ENCODE results near the gene PLEKHH1. TPM values are rescaled to one million over a fixed set of nuclear protein-coding genes. Genes with fewer than 3 reads are reported as not detected.

The PLEKHH1 gene
- total RNA-seq, 1 experiment from 2014 or later: 27.6 TPM

DNA sequence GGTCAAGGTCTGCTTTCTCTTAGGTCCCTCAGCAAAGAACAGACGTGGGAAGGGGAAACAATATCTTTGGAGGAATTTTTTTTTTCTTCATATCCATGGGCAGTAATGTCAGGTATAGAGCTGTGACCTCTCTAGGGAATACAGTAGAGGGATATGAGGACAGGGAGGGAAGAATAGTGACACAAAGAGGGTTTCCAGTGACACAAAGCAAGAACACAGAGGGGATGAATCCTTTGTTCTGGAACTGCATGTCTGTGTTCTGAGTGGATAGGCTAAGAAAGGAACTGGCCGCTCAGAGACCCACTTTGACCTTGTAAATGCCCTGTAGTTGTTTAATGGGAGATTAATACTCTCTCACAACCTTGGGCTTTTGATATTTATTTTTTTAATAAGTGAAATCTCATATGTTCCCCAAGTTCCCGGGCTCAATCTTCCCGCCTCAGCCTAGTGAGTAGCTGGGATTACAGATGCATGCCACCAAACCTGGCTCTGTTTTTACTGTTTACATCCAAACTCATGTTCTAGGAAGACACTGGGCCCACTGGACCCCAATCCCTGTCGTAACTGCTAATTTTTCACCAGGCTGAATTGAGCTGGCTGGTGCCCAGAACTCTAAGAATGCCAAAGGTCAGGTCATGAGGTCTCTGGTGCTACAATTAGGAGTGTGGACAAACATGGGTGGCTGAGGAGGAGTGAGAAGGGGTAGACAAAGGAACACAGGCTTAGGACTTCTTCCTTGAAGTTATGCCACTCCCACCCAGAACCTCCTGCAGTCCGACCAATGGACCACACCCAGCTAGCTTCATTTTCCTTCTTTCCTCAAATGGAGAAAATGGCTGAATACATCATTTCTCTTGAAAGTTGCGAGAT, 9.1 kb upstream of the PLEKHH1 start:
- no peak overlapping the region for H2AFZ ChIP-seq (ENCODE audit: low read depth, low read length, poor library complexity, severe bottlenecking)
- H3K36me3 ChIP-seq (ENCODE audit: control insufficient read depth in 1 of 2, insufficient read depth in 2 of 2, low read length in 2 of 2): no peaks in the 10 kb centered on the region
- no peaks in the 10 kb centered on the region for H4K20me1 ChIP-seq (ENCODE audit: insufficient read depth)
- H3K27ac ChIP-seq (ENCODE audit: low read depth, low read length): no peak overlapping the region
- ChIA-PET RAD21 (ENCODE audit: low non-redundant PET in 1 of 2, low total read pairs in 2 of 2, uncharacterized antibody in 2 of 2, unreplicated experiment in 2 of 2) (no interaction called here), POLR2A (no interaction called here), CTCF (interaction anchor here (1.0 to 1.5 kb wide), 3 partner anchors 9 to 180 kb away, joined by 3 to 6 read pairs (median 4); partner anchors contain the start of gene PLEKHH1)
- H3K4me3 ChIP-seq (replicated peaks in 1 of 2; ENCODE audit: low read depth in 1 of 2, low read length in 2 of 2): no peak overlapping the region
- peaks cover 29% of the 10 kb centered on the region; the same call in 1 of the 2 replicates for H3K27me3 ChIP-seq (ENCODE audit: insufficient read depth, low read length)
- DNase-seq (ENCODE audit: low read depth, low spot score) (no peak), ATAC-seq (no peak)
- H3K9me2 ChIP-seq (ENCODE audit: insufficient read depth): no peaks in the 10 kb centered on the region
- TF ChIP-seq RAD21 (IDR thresholded peaks at IDR 0.05; ENCODE audit: low read depth) (no peak), ELF1 (IDR thresholded peaks at IDR 0.05; ENCODE audit: borderline replicate concordance, low read depth) (no peak), FOSL1 (IDR thresholded peaks at IDR 0.05; ENCODE audit: low read depth) (no peak), EGR1 (IDR thresholded peaks at IDR 0.05; ENCODE audit: low read depth) (no peak), POLR2A (IDR thresholded peaks at IDR 0.05; ENCODE audit: borderline replicate concordance, extremely low read depth, insufficient read depth, insufficient read length) (no peak), EZH2 (IDR thresholded peaks at IDR 0.05) (no peak), CEBPB (IDR thresholded peaks at IDR 0.05; ENCODE audit: low read depth) (no peak), POLR2AphosphoS5 (IDR thresholded peaks at IDR 0.05; ENCODE audit: low read depth, low read length) (no peak), JUND (IDR thresholded peaks at IDR 0.05) (no peak)
- TF ChIP-seq, protein P1, sequence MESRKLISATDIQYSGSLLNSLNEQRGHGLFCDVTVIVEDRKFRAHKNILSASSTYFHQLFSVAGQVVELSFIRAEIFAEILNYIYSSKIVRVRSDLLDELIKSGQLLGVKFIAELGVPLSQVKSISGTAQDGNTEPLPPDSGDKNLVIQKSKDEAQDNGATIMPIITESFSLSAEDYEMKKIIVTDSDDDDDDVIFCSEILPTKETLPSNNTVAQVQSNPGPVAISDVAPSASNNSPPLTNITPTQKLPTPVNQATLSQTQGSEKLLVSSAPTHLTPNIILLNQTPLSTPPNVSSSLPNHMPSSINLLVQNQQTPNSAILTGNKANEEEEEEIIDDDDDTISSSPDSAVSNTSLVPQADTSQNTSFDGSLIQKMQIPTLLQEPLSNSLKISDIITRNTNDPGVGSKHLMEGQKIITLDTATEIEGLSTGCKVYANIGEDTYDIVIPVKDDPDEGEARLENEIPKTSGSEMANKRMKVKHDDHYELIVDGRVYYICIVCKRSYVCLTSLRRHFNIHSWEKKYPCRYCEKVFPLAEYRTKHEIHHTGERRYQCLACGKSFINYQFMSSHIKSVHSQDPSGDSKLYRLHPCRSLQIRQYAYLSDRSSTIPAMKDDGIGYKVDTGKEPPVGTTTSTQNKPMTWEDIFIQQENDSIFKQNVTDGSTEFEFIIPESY (IDR thresholded peaks at IDR 0.05; ENCODE audit: extremely low read depth, insufficient replicate concordance, low read length): no peak
- intact Hi-C loops (cut with micrococcal nuclease): no loop called here
- H3K9ac ChIP-seq (ENCODE audit: low read length): no peak overlapping the region
- BruUV-seq (replicated peaks): no TSS peak
- no peaks in the 10 kb centered on the region for H3K79me2 ChIP-seq (ENCODE audit: insufficient read depth, low read length)
- no peak overlapping the region for H3K4me2 ChIP-seq (ENCODE audit: low read length)
- H3K4me1 ChIP-seq (ENCODE audit: control insufficient read depth in 1 of 2, insufficient read depth in 2 of 2, low read length in 2 of 2): peaks cover 0 to 11% of the 10 kb centered on the region in 2 experiments; a peak in 2 of 4 replicates
- H3K9me3 ChIP-seq (ENCODE audit: control insufficient read depth in 1 of 2, insufficient read depth in 1 of 2, low read depth in 1 of 2, low read length in 2 of 2): no peaks in the 10 kb centered on the region
